Motor neuron (in vitro differentiated cells): ENCODE measurements around the gene EPM2A. TPM values are rescaled to one million over a fixed set of nuclear protein-coding genes. Genes with fewer than 3 reads are reported as not detected.

Experiments
- ATAC-seq, 8 experiments: fragments of 200-7000 bp; cut with Tn5 transposase; replicated peaks in 6 of 8; 2 replicates each; pipeline ENCODE4 v1.8.0; 2021; ENCODE audit warnings: mild to moderate bottlenecking in 8 of 8, moderate library complexity in 8 of 8
- H3K27ac ChIP-seq, 2 donors: fragments of 250-450 bp; sonication (Bioruptor Pico); 2 replicates each; pipeline ENCODE4 v1.9.0; 2021; ENCODE audit warnings: antibody characterized with exemption in 2 of 2, mild to moderate bottlenecking in 2 of 2, moderate library complexity in 1 of 2
- H3K4me1 ChIP-seq, 2 donors: fragments of 250-450 bp; sonication (Bioruptor Pico); replicated peaks in 1 of 2; 2 replicates each; pipeline ENCODE4 v1.6.1; 2021; ENCODE audit warnings: antibody characterized with exemption in 2 of 2, mild to moderate bottlenecking in 2 of 2, moderate library complexity in 1 of 2
- H3K4me3 ChIP-seq, 5 donors: fragments of 250-450 bp; sonication (Bioruptor Pico); 2 replicates each; pipeline ENCODE4 v1.9.0; 2021; ENCODE audit warnings: antibody characterized with exemption in 5 of 5, mild to moderate bottlenecking in 5 of 5, moderate library complexity in 4 of 5
- WGBS, 10 experiments: fragments of 450-650 bp; shearing (Covaris generic); methylation state at CpG; one replicate each; pipeline ENCODE4 v1.0.0; 2022; 5-methylcytosine and 5-hydroxymethylcytosine counted together
- in situ Hi-C, 9 experiments: fragments of 400-800 bp; cut with MboI; loops; one replicate each; pipeline ENCODE4 v1.15.0; 2021; ENCODE audit warnings: low sequenced_read_pairs in 9 of 9, low pct_unique_long_range_greater_than_20kb in 2 of 9; ENCODE audit not compliant: unreplicated experiment in 9 of 9
- total RNA-seq, 8 experiments: library from RNA; unstranded; fragments of 300-600 nt; gene quantifications; 2 replicates each; pipeline versions ENCODE4 v1.2.3 to v1.2.4, GENCODE V29; 2022

Gene EPM2A
- total RNA-seq, 8 experiments from 2014 or later = 8.7 to 20.9 (median 11.1) TPM

DNA sequence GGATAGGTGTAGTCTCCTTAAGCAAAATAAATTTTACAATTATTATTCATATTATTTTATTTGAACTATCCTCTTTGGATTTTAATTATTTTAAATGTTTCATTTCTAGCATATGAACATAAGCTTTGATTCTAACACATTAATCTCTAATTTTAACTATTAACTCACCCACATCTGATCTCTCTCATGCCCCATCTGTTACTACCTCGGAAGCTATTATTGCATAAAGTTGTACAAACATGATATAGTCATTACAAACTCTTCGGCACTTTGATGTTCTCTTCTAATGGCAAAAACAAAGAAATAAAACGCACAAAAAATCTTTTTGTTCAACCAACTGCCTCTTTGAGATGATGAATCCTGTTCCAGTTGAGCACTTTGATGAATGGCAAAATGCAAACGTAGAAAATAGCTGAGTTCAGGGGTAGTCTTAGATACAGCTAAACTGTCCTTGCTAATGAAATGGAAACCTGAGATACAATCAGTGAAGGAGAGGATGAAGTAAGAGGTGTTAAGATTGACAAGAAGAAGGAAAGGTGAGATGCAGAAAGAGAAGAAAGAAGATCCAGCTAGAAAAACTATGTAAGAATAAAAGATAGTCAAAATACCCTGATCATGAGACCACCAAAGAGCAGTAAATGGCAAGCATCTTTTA, 41.1 kb downstream of the EPM2A start:
- no peak overlapping the region for H3K27ac ChIP-seq
- ATAC-seq = no peak
- in situ Hi-C loops = no loop called here
- H3K4me1 ChIP-seq = no peaks in the 10 kb centered on the region
- no peak overlapping the region for H3K4me3 ChIP-seq
- 63 to 100% (median 85%) methylated on average over 1 to 4 of the region's 4 CpGs for WGBS, 10 experiments

GRCh38 chr6:145690969-145691368, 44.4 kb downstream of the EPM2A start:
- 92 to 100% (median 98%) methylated on average over 1 to 2 of the region's 2 CpGs for WGBS, 10 experiments
- in situ Hi-C loops = no loop called here
- H3K4me3 ChIP-seq = no peak overlapping the region
- peaks cover 0 to 6% of the 10 kb centered on the region in 2 donors for H3K4me1 ChIP-seq
- ATAC-seq = no peak
- no peak overlapping the region for H3K27ac ChIP-seq

GRCh38 chr6:145689529-145689928, 45.8 kb downstream of the EPM2A start:
- Histone ChIP-seq H3K27ac (no peak overlapping the region), H3K4me1 (peaks cover 0 to 6% of the 10 kb centered on the region in 2 donors), H3K4me3 (no peak overlapping the region)
- in situ Hi-C loops = no loop called here
- 80 to 100% (median 86%) methylated on average over 1 to 2 of the region's 2 CpGs; no CpG with 5 or more reads in 3 of the 10 experiments for WGBS, 10 experiments
- ATAC-seq = no peak

- peak in 2 of 8 experiments; percentile 16 to 74 for ATAC-seq
- in situ Hi-C loops = no loop called here
- H3K4me3 ChIP-seq = no peak overlapping the region
- peaks cover 0 to 6% of the 10 kb centered on the region in 2 donors for H3K4me1 ChIP-seq
- H3K27ac ChIP-seq = no peak overlapping the region
- 17 to 96% (median 59%) methylated on average over 1 of the region's 1 CpG; no CpG with 5 or more reads in 1 of the 10 experiments for WGBS, 10 experiments
Measured at GRCh38 chr6:145688493-145688905, 46.8 kb downstream of the EPM2A start.

DNA sequence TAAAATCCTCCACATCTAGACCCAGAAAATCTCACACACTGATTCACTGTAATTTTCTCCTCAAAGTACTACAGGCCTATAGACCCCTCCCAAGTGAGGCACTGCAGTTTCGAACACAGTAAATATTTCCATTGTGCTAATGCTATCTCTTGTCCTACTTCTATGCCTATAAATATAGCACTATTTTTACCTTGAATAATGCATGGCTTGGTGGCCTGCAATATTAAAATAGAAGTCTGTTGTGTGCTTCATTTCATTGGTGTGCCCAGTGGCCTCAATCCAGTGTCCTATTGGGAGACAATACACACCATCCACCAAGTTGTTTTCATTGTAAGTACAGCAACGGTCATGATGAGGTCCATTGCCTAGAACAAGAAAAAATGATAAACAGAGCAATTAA, 49.4 kb downstream of the EPM2A start:
- no peak overlapping the region for H3K4me3 ChIP-seq
- WGBS, 10 experiments = 75 to 100% (median 90%) methylated on average over 1 to 2 of the region's 2 CpGs; no CpG with 5 or more reads in 1 of the 10 experiments
- in situ Hi-C loops = no loop called here
- ATAC-seq = no peak
- peaks cover 0 to 6% of the 10 kb centered on the region in 2 donors for H3K4me1 ChIP-seq
- H3K27ac ChIP-seq = no peak overlapping the region

DNA sequence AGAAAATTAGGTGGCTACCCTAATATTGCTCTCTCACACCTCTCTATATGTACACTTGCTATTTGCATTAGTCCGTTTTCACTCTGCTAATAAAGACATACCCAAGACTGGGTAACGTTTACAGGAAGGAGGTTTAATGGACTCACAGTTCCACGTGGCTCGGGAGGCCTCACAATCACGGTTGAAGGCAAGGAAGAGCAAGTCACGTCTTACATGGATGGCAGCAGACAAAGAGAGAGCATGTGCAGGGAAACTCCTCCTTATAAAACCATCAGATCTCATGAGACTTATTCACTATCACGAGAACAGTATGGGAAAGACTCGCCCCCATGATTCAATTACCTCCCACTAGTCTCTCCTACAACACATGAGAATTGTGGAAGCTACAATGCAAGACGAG, 53.4 kb downstream of the EPM2A start:
- no peak for ATAC-seq
- WGBS, 10 experiments = 67 to 100% (median 90%) methylated on average over 1 to 8 of the region's 9 CpGs; no CpG with 5 or more reads in 3 of the 10 experiments
- Histone ChIP-seq H3K4me3 (no peak overlapping the region), H3K4me1 (no peaks in the 10 kb centered on the region), H3K27ac (no peak overlapping the region)
- in situ Hi-C loops = no loop called here

- no peak overlapping the region for H3K4me3 ChIP-seq
- ATAC-seq = peak in 1 of 8 experiments; percentile 46
- in situ Hi-C loops = no loop called here
- H3K27ac ChIP-seq = no peak overlapping the region
- peaks cover 3 to 25% of the 10 kb centered on the region in 2 donors for H3K4me1 ChIP-seq
- 0 to 100% (median 86%) methylated on average over 1 to 3 of the region's 5 CpGs; no CpG with 5 or more reads in 5 of the 10 experiments for WGBS, 10 experiments
Measured at GRCh38 chr6:145673504-145673903, 61.8 kb downstream of the EPM2A start.

DNA sequence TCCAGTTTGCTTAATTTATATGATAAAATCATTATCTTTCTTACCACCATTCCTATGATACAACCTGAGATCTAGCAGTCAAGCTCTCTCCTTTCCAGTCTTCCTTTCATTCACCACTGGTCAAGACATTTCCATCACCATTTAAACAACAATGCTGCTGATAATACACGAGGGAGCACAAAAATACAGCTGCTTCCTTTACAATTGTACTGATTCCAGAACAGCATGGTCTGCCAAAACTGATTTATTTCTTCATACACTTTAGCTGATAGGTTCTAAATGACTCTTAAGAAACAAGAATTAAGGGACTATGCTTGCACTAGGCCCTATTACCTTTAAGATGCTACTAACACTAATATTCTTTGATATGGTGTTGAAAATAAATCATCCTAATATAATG, 65.0 kb downstream of the EPM2A start:
- H3K4me1 ChIP-seq = peaks cover 3 to 25% of the 10 kb centered on the region in 2 donors
- no peak for ATAC-seq
- WGBS, 10 experiments = 0 to 33% (median 23%) methylated on average over 1 of the region's 1 CpG; no CpG with 5 or more reads in 2 of the 10 experiments

DNA sequence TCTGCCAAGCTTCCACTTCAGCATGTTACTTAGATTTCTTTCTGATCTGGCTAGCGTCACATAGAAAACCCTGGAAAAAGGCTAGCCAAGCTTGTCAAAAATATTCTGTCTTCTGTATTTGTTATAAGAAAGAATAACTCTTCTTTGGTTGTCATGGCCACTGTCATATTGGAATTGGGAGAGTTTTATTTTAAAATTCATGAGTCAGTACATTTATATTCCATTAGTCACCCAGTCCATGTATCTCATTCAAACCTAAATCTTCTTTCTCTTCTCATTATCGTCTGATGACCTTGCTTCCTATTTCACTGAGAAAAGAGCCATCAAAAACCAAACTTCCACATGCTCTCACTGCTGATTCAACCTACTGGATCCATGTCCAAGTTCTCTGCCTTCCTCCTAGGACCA, 65.7 kb downstream of the EPM2A start:
- H3K27ac ChIP-seq = no peak overlapping the region
- 10 to 100% (median 50%) methylated on average over 1 to 2 of the region's 2 CpGs for WGBS, 10 experiments
- in situ Hi-C loops = no loop called here
- peak in 7 of 8 experiments; percentile 37 to 100 (median 58) for ATAC-seq
- peaks cover 3 to 25% of the 10 kb centered on the region in 2 donors for H3K4me1 ChIP-seq
- no peak overlapping the region for H3K4me3 ChIP-seq

More for the DNA sequence above, 65.0 kb downstream of the EPM2A start:
- in situ Hi-C loops = no loop called here
- Histone ChIP-seq H3K27ac (no peak overlapping the region), H3K4me3 (no peak overlapping the region)

DNA sequence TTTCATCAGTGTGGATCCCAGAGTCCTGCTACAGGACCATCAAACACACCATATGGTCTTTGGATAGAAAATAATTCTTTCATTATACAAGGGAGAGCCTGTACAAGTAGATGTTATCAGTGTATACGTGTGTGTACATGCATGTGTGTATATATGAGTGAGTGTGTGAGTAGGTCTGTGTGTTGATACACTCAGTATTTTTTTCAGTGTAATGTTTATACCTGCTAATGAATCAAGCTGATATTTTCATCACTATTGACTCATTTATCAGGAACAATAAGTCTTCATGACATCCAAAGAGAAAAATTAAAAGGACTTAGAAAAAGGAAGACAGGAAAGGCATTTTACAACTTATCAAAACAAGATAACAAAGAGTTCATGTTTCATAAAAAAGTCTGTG, 66.5 kb downstream of the EPM2A start:
- WGBS, 10 experiments = 83 to 100% (median 93%) methylated on average over 1 of the region's 1 CpG; no CpG with 5 or more reads in 6 of the 10 experiments
- no peak overlapping the region for H3K27ac ChIP-seq
- in situ Hi-C loops = no loop called here
- H3K4me3 ChIP-seq = no peak overlapping the region
- H3K4me1 ChIP-seq = peaks cover 3 to 25% of the 10 kb centered on the region in 2 donors
- ATAC-seq = no peak

DNA sequence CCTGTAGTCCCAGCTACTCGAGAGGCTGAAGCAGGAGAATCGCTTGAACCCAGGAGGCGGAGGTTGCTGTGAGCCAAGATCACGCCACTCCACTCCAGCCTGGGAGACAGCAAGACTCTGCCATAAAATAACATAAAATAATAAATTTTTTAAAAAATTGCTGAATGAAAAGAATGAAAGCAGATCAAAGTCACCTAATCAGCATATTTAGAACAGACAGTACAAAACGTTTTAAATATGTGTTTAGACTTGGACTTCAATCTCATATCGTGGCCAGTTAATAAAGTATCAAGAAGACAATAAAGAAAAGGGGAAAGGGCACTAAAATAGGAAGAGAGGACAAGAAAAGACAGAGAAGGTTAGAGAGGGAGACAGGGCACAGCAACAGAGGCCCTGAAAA, 74.6 kb downstream of the EPM2A start:
- Histone ChIP-seq H3K4me3 (no peak overlapping the region), H3K27ac (no peak overlapping the region), H3K4me1 (peaks cover 0 to 3% of the 10 kb centered on the region in 2 donors)
- 63 to 90% (median 84%) methylated on average over 2 to 6 of the region's 6 CpGs; no CpG with 5 or more reads in 1 of the 10 experiments for WGBS, 10 experiments
- in situ Hi-C loops = no loop called here
- no peak for ATAC-seq

- peaks cover 0 to 3% of the 10 kb centered on the region in 2 donors for H3K4me1 ChIP-seq
- H3K27ac ChIP-seq = no peak overlapping the region
- ATAC-seq = no peak
- in situ Hi-C loops = no loop called here
- WGBS, 10 experiments = 80 to 100% (median 90%) methylated on average over 1 of the region's 1 CpG; no CpG with 5 or more reads in 6 of the 10 experiments
- H3K4me3 ChIP-seq = no peak overlapping the region
Measured at GRCh38 chr6:145656128-145656527, 79.2 kb downstream of the EPM2A start.

DNA sequence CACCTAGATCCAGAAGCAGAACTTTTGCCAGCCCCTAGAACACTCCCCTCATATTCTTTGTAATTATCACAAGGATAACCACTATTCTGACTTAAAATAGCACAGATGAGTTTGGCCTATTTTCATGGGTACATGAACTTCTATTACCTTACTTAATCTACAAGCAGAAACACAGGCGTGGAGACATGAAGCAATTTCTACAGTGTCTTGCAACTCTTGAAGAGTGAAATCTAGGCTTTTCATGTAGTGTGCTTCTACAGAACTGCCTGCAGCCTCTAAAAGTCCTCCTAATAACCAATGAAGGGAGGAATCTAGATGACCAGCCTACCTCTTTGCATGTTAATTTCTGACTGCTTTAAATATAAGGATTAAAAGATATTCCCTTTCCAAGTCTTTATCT, 82.7 kb downstream of the EPM2A start:
- in situ Hi-C loops = no loop called here
- ATAC-seq = no peak
- H3K4me1 ChIP-seq = no peaks in the 10 kb centered on the region
- 82 to 100% (median 94%) methylated on average over 1 of the region's 1 CpG; no CpG with 5 or more reads in 6 of the 10 experiments for WGBS, 10 experiments
- H3K27ac ChIP-seq = no peak overlapping the region
- no peak overlapping the region for H3K4me3 ChIP-seq

DNA sequence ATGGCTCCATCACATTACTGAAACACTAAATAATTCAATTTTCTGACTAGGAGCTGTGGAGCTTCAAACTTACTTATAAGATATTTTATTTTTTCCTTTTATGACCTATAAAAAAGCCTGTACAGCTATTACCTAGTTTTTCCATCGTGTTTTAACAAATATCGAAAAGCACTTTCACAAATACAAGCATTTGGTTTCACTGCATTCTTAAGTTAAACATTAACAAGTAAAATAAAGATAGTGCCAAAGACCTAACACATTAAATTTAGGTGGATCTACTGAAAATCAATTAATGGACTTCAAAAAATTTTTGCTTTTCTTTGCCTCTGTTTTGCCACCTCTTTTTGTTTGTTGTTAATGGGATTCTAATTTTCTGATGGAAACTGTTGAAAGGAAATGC, 83.3 kb downstream of the EPM2A start:
- no peak overlapping the region for H3K4me3 ChIP-seq
- no peaks in the 10 kb centered on the region for H3K4me1 ChIP-seq
- ATAC-seq = no peak
- H3K27ac ChIP-seq = no peak overlapping the region
- WGBS, 10 experiments = 19 to 100% (median 93%) methylated on average over 1 to 2 of the region's 2 CpGs
- in situ Hi-C loops = no loop called here
